GM21723 (cell line): ENCODE measurements around the gene NUS1.
"Not testable (repeated sequence)": the region's sequence is repeated elsewhere in the genome, so short reads cannot be mapped to it uniquely, and the experiment has no call there.

ENCODE experiments used
- ATAC-seq: cut with Tn5 transposase; IDR thresholded peaks from one replicate; pipeline ENCODE4 v1.9.1; 2021; ENCODE audit warnings: mild to moderate bottlenecking, moderate library complexity; ENCODE audit not compliant: unreplicated experiment

Gene NUS1

DNA sequence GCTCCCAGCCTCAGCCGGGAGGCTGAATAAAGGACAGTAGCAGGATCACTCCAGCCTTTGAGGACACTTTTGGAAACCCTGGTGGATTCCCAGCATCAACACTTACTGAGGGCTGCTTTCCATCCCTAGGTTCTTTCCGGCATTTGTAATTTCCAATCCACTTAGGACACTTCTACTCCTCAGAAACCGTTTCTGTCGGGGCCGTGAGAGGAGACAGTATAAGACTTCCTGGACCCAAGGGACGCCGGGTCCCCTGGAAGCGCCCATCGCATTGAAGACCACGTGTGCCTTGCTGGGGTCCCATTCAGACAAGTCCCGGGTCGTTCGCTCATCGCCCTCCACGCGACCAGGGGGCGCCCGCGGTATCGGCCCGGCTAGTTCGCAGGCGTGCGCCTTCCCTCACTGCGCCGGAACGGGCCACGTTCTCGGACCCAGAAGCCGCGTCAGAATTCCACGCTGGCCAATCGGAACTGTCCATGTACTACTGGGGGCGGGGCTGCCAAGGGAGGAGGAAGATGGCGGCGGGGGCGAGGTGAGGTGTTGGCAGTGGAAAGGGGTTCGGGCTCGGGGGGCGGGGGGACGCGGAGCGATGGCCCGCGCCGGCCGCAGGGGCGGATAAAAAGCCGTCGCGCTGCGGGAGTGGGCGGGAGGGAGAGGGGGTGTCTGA lies at the start of gene NUS1:
NUS1 (plus strand) TSS at position 479 of the 667 bp plus-strand sequence. CDS start 202 bp downstream, outside the sequence.
- ATAC-seq, result peak; percentile 98

DNA sequence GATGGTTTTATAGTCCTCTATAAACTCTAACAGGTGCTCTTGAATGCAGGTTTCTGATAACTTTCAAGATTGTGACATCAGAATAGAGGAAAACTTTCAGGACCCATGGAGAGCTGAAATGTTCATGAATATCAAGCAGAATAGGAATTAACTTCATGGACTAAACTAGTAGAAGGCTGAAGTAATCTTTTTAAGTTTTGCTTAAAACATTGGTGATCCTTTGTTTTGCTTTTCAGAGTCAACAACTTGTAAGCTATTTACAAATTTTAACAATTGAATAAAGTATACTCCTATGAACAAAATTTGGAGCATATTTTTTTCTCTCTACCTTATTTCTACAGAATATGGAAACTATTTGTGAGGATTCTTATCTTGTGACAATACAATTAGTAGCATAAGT lies 47.7 kb upstream of the NUS1 start:
- no peak for ATAC-seq

DNA sequence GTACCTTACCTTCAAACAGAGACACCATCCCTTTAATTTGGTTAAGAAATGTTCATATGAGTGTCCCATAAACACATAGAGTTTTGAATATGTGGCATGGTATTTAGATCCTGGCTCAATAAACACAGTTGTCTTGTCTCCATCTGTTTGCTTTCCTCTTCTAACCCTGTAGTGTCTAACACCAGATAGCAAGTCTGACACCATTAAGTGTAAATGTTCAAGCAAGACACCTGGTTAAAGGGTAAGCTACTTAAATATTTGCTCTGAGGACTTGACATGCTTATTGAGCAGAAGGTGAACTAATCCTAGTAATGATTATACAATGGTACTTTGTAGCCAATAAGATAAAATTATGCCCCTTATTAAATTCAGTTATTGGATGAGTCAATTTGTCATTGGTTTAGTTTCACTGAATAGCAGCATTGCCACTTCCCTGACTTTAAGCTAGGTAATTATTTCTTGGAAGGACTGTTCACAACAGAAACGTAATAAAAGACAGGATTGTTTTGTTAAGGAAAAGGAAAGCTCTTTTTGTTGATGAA lies 46.1 kb upstream of the NUS1 start:
- ATAC-seq, result no peak

DNA sequence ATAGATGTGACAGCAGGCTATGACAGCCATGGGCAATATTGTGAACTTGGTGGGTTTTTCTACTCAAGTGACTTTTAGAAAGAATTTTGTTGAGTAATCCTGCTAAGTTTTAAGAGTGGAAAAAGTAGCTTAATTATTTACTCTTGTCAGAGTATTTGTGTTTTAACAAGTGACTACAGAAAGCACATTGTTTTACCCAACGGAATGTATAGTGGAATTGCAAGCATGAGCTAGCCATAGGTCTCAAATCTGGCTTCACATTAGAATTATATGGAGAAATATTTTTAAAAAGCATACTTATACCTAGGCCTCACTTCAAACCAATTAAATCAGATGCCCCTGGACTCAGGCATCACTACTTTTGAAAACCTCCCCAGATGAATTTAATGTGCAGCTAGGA lies 37.5 kb upstream of the NUS1 start:
- no peak for ATAC-seq

DNA sequence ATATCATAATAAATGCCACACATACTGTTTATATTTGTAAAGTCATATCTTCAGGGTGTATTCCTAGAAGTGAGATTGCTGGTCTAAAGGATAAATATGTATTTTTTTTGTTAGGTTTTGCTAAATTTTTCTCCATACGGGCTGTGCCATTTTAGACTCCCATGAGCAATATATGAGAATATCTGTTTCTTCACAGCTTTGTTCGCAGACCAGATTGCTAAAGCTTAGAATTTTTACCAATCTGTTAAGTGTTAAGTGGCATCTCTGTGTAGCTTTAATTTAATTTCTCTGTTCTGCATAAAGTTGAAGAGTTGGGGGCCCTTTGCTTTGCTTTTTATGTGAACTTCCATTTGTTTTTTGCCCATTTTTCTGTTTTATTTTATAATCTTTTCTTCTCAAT lies 32.3 kb upstream of the NUS1 start:
- no peak for ATAC-seq

DNA sequence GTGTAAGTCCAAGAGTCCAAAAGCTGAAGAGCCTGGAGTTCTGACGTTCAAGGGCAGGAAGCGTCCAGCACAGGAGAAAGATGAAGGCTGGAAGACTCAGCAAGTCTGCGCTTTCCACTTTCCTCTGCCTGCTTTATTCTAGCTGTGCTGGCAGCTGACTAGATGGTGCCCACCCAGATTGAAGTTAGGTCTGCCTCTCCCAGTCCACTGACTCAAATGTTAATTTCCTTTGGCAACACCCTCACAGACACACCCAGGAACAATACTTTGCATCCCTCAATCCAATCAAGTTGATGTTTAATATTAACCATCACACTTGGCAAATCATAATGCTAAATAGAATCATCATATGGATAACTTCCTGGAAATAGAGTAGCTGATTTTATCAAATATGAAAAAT lies 23.3 kb upstream of the NUS1 start:
- ATAC-seq, result not testable (repeated sequence)

DNA sequence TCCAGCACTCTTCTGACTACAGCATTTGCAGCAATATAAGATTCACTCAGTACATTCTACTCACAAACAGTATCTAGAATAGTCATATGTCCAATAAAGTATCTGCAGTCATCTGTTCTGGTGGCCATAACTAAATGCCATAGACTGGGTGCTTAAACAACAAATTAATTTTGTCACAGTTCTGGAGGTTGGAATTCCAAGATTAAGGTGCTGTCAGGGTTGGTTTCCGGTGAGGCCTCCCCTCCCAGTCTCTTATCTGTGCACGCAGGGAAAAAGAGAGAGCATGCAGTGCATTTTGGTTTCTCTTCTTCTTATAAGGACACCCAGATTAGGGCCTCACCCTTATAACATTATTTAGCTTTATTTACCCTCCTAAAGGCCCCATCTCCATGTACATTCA lies 21.3 kb upstream of the NUS1 start:
- ATAC-seq, result no peak

DNA sequence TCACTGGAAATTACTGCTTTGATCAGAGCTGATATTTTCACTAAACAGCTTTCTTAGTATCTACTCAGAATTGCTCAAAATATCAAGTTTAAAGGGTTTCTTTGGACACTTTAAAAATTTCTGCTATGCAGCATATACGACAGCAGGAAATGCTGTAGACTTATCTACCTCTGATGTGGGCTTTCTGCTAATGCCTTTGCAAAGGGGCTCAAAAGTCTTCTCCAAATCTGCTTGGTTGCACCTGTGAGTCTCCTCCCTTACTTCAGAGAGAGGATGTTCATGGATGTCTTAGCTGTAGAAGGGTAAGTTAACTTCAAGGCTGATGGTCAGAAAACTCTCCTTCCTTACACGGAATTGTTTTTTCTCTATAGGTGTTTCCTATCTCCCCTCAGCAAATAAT lies 19.9 kb upstream of the NUS1 start:
- ATAC-seq, result no peak

DNA sequence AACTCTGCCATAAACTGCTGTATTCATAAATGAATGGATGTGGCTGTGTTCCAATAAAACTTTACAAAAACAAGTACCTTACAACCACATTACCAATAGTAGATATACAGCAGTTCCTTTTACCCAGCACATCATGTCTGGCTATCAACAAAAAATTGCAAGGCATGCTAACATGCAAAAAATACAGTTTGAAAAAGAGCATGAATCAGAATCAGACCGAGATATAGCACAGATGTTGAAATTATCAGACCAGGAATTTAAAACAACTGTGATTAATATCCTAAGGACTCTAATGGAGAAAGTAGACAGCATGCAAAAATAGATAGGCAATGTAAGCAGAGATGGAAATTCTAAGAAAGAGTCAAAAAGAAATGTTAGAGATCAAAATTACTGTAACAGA lies 8.4 kb upstream of the NUS1 start:
- ATAC-seq, result no peak

DNA sequence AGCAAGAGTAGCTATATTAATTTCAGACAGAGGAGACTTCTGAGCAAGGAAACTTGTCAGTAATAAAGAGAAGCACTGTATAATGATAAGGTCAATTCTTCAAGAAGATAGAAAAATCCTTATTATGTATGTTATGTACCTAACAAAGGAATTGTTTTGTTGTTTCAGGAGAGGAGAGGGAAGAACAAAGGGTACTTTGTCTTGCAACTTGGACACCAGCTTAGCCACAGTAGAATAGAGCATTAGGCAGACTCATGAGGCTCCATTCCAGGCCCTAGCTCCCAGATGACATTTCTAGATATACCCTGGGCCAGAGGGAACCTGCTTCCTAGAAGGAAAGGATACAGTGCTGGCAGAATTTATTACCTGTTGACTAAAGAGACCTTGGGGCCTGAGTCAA lies 6.5 kb upstream of the NUS1 start:
- no peak for ATAC-seq

DNA sequence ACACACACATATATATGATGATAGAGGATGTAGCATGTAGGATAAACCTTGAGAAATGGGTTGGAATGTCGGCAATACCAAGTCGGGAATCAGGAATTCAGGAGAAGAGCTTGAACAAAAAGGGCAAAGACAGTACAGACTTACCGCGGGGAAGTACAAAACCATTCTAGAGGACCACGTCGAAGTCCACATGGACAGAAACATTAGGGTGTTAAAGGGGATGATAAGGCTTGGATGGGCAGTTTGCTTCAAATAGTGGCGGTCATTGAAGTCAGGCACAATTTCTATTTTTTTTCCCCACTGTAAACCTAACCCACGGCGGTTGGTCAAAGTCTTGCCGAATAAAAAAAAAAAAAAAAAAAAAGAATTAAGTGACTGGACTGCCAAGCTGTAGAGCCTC lies 766 bp upstream of the NUS1 start:
- ATAC-seq, result no peak

DNA sequence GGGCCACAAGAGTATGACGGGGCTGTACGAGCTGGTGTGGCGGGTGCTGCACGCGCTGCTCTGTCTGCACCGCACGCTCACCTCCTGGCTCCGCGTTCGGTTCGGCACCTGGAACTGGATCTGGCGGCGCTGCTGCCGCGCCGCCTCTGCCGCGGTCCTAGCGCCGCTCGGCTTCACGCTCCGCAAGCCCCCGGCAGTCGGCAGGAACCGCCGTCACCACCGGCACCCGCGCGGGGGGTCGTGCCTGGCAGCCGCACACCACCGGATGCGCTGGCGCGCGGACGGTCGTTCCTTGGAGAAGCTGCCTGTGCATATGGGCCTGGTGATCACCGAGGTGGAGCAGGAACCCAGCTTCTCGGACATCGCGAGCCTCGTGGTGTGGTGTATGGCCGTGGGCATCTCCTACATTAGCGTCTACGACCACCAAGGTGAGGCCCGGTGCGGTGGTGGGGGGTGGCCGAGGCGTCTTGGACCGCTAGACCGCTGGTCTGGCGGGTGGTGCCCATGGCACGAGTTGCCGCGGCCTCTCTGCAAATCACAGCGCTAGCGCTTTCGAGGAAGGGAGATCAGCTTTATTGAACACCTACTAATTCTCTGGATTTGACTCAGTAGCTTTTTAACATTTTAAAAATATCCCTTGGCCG lies 511 bp downstream of the NUS1 start:
- ATAC-seq, result peak; percentile 36

DNA sequence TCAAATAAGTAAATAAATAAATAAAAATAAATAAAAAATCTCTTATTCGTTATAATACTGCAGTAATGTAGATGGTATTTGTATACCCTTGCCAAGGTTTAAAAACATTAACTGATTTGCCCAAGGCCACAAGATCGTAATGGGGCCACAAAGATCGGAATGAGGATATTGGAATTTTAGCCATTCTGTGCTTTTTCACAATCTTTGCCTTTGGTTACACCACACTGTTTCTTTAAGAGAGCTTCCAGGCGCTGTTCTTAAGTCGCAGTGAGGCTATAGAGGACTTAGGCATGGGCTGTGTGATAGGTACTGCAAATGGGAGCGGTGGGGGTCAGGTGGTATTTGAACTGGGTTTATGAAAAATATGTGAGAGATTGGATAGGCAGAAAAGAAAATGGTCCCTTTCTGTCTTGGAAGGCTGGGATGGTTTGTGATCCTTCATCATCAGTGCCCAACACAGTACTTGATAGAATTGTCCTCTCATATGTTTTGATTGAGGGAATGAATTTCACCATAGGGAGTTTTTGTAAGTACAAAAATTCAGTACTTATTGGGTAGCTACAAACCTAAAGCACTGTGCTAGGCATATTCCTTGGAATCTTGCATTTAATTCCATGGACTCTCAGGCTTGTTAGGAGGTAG lies 1.4 kb downstream of the NUS1 start:
- ATAC-seq, result no peak

DNA sequence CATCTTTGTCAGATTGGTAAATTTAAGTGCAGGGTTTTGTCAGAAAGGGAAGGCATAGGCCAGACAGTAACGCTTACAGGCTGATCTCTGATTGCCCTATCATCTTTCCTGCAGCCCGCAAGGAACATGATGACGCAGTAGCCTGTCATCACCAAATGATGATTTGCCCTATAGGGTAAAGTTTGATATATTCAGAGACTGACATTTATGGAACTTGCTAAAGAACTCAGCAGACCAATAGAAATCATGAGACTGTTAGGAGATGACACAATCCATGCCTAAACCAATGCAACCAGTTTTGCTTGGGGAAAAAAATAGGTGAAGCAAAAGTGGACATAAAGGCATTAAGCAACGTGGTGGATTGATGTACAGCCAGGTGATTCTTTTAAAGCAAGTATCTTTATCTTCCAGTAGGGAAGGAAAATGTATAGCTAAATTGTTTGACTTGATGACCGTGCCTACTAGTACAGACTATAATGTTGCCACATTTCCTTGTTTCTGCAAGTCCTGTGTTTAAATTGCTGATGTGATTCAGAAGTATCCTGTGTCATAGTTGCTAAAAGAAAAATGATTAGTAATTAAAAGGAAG lies 2.4 kb downstream of the NUS1 start:
- ATAC-seq, result no peak

DNA sequence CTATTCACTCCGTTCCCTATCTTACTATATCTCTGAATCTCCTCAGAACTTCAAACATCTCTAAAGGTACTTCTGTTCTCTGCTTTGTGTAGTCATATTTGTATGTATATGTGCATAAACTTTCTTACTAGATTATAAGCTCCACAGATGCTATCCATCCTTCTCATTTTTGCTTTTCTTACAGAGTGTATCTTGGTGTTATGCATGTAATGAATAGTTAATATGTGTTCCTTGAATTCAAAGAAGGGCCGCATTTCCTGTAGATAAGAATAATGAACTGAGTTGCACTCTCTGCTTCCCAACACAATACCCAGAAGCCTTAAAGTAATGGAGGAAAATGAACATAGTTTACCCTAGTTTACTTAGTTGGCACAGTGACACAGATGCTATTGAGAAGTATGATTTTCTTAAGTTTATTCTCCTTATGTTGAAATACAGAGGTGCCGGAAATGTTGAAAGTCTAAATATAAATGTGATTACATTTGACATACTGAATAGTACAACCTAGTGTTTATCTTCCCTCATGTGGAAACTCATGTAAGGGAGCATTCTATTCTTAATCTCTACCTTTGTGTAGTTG lies 6.0 kb downstream of the NUS1 start:
- ATAC-seq, result no peak

DNA sequence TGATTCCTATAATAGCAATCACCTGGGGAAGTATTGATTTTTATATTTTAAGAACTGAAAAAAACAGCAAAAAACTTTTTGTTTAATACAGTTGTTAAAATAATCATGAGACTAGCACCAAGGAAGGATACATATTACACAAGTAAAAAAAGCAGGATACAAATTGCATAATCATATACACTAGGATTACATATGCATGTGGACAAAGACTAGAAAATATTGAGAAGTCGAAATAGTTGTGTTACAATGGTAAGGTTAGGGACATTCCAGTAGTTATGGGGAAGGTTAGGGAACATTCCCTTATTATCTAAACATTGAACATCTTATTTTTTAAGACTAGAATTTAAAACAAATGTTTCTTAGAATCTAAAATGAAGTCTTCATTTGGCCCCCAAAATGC lies 9.5 kb downstream of the NUS1 start:
- ATAC-seq, result no peak

DNA sequence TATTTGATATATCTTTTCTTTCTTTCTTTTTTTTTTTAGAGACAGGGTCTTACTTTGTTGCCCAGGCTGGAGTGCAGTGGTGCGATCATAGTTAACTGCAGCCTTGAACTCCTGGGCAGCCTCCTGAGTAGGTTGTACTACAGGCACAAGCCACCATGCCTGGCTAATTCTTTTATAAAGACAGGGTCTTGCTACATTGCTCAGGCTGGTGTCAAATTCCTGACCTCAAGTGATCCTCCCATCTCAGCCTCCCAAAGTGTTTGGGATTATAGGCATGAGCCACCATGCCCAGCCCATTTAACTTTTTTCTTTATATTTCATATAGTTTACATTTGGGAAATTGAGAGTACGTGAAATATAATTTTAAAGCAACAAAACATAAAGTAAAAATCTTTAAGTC lies 10.1 kb downstream of the NUS1 start:
- ATAC-seq, result no peak

DNA sequence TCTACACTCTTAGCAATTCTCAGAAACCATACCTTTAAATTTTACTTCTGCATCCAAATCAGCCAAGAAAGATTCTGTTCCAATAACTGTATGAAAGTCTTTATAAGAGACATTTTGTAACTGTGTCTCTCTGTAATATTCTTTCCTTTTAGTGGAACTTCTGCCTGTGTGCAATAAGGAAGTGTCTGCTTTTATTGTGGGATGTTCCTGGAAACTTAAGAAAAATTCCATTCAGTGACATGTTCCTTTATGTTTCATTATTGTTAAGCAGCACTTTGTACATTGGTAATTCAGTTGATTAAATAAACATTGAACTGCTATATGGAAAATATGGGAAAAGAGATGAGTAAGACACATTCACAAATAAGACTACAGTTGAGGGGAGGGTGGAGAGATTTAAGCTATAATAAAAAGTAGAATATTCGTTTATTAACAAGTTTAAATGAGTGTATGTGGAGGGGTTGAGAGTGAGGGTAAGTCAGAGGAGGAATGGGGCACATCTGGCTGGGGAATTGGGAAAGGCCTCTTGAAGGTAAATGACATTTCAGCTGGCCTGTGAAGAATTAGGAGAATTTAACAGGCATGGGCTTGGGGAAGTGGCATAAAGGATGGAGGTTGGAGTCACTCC lies 11.9 kb downstream of the NUS1 start:
- ATAC-seq, result no peak

DNA sequence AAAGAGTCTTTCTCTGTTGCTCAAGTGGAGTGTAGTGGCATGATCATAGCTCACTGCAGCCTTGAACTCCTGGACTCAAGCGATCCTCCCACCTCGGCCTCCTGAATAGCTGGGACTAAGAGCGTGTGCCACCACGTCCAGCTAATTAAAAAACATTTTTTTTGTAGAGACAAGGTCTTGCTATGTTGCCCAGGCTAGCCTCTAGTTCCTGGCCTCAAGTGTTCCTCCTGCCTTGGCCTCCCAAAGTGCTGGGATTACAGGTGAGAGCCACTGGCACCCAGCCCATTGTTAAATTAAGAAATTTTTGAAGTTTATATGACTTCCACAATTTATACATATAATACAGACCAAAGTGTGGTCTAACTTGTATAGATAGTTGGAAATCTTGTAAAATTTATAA lies 14.3 kb downstream of the NUS1 start:
- not testable (repeated sequence) for ATAC-seq

DNA sequence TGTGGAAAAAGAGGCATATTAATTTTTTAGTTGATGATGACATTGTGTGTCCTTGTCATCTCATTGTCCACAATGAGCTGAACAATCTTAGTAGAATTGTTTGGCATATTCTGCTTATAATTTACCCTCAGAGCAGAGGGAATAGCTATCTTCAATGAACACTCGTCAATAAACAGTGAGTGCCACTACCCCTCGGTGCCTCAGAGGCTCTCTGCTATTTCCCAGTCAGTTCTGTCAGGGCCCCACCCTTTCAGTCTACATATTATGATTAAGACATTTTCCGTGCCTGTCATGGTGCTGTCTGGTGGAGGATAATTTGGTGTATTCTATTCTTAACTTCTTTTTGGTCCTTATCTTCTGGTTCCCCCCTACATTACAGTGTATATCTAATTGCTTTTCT lies 31.2 kb downstream of the NUS1 start:
- ATAC-seq, result no peak

DNA sequence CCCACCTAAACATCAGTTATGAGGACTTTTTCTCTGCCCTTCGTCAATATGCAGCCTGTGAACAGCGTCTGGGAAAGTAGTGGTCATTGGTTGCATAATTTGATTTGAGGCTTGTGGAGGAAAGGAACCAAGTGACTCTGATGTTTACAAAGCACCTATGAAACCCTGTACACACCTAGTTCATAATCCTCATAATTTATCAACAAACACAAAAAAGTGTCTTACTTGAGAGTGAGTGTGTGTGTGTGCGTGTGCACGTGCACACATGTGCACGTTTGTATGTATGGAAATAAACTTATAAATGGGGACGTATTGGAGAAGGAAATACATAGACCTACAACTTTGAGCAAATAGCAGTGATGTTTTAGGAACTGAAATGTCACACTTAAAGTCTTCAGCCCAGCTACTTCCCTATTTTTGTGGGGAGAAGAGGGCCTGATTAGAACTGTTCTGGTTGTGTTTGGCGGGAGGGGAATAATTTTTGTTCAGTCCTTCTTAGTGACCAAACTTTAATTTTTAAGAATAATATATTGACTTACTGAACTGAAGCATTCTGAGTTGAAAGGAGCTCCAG lies 31.8 kb downstream of the NUS1 start:
- ATAC-seq, result peak; percentile 43
